Astrocyte of the spinal cord (primary cell): ENCODE measurements around the gene PLXDC2.

Experiments used
- DNase-seq: peaks from one replicate; pipeline ENCODE4 v3.0.0; 2011; ENCODE audit warnings: low read depth, low spot score
- H3K4me3 ChIP-seq: 2 replicates; pipeline ENCODE4 v1.5.1; 2011; ENCODE audit warnings: low read depth, mild to moderate bottlenecking, low read length, moderate library complexity
- in situ Hi-C: cut with HindIII; loops from 2 replicates; pipeline ENCODE4 v1.10.0; 2017; ENCODE audit warnings: low sequenced_read_pairs
- TF ChIP-seq, protein P1 (sequence below): IDR thresholded peaks from 2 replicates; pipeline ENCODE4 v1.5.1; 2012; ENCODE audit warnings: low read depth, mild to moderate bottlenecking, low read length, inconsistent platforms

PLXDC2 gene

DNA sequence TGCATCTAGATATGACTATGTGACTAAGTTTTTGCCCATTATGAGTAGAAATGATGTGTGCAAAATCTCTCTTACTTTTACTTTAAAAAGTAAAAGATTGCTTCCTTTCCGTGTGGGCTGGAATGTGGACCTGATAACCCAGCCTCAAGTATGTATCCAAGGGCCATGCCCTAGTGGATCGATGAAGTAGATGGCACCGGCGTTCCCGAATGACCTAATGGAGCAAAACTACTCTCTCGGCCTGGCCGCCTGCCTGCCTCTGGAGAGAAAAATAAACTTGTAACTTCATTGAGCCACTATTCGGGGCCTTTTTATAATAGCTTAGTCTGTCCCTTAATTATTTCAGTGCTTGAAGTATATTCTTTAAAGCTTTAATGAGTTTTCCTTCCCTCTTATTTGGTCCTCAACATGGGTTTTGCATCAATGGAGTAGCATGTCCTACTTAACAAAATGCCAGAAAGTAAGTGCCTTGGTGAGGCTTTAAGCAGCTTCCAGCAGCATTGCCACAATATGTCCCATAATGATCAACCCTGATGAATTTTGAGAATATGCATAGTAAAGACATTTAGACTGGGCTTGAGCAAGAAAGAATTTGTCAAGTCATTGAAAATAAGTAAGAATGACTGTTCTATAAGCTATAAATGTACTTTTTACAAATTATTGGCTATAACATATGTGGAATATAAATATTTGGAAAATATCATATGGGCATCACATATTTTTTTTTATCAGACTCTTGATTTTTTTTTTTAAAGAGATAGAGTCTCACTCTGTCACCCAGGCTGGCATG is 61.4 kb downstream of the PLXDC2 start:
- TF ChIP-seq, protein P1, sequence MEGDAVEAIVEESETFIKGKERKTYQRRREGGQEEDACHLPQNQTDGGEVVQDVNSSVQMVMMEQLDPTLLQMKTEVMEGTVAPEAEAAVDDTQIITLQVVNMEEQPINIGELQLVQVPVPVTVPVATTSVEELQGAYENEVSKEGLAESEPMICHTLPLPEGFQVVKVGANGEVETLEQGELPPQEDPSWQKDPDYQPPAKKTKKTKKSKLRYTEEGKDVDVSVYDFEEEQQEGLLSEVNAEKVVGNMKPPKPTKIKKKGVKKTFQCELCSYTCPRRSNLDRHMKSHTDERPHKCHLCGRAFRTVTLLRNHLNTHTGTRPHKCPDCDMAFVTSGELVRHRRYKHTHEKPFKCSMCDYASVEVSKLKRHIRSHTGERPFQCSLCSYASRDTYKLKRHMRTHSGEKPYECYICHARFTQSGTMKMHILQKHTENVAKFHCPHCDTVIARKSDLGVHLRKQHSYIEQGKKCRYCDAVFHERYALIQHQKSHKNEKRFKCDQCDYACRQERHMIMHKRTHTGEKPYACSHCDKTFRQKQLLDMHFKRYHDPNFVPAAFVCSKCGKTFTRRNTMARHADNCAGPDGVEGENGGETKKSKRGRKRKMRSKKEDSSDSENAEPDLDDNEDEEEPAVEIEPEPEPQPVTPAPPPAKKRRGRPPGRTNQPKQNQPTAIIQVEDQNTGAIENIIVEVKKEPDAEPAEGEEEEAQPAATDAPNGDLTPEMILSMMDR, result no peak
- in situ Hi-C loops, result no loop called here
- DNase-seq, result no peak
- H3K4me3 ChIP-seq, result no peak overlapping the region

DNA sequence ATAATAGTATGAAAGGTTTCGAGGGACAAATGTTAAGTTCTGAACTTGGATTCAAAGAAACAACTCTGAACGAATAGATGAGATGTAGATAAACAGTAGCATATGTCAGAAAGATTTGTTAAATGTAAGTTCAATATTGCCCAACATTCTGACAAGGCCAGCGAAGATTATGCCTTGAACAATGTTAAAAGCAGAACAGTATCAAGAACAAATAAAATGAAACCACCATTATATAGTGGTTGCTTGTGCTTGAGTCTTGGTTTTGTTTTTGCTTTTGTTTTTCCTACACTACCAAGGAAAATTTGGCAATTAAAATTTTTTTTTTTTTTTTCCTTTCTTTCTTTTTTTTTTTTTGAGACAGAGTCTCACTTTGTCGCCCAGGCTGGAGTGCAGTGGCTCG is 66.4 kb downstream of the PLXDC2 start:
- no peak for DNase-seq
- H3K4me3 ChIP-seq, result no peak overlapping the region
- TF ChIP-seq, protein P1, result no peak
- in situ Hi-C loops, result no loop called here

DNA sequence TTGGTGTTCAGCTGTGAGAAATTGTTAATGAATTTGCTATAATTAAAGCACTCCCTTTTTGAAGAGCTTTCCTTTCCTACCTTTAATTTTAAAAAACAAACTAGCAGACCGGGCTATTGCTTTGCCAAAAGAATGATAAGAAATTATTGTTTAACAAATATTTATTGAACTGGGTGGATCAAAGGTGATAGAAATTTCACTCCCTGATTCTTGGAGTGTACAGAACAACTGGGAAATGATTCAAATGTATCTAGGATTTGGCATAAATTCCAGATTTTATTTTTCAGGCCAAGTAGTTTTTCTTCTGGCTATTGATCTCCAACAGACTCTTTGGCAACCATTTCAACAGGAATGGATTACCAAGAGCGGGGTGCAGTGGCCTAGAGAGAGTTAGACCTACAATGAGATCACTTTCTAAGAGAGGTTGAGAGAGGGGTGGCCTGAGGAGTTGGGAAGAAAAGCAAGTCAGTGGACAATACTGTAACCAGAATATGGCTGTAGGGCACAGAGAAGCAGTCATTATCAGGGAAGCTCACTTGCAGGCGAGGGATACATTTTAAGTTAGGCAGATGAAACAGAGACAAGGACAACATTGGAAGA is 71.9 kb downstream of the PLXDC2 start:
- in situ Hi-C loops, result no loop called here
- TF ChIP-seq, protein P1, result no peak
- H3K4me3 ChIP-seq, result no peak overlapping the region
- DNase-seq, result no peak

DNA sequence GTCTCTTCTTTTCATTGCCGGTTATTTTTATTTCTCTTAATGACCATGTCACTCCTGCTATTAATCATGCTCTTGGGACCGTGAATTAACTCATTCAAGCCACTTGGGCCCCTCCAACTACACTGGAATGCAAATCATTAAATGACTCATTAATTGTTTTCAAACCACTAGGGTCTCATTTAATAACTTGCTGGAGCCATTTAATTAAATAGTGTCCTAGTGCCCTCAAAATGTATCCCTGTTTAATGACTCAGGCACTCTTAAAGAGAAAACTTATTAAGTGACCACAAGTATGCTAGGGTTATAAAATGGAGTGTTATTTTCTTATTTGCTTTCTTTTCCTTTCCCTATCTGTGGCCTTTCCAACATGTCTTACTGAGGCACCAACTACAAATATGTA is 73.0 kb downstream of the PLXDC2 start:
- in situ Hi-C loops, result no loop called here
- DNase-seq, result peak; percentile 22
- TF ChIP-seq, protein P1, result no peak
- no peak overlapping the region for H3K4me3 ChIP-seq

DNA sequence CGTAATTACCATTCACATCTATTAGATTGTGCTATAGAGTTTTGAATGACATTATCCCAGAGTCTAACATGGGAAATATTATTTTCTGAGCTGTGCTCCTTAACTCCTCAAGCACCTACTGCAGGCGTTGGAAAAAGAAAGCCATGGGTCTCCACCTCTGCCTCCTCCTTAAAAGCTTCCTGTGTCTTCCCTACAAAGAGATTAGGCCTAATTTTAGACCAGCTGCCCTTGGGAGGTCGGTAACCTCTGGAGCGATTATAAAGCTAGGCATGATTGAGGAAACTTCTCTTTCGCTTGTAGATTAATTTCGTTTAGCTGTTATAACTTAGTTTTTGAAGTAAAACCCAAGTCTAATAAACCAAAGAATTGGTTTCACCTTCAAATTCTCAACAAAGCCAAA is 75.2 kb downstream of the PLXDC2 start:
- H3K4me3 ChIP-seq, result no peak overlapping the region
- TF ChIP-seq, protein P1, result no peak
- DNase-seq, result no peak
- in situ Hi-C loops, result no loop called here

DNA sequence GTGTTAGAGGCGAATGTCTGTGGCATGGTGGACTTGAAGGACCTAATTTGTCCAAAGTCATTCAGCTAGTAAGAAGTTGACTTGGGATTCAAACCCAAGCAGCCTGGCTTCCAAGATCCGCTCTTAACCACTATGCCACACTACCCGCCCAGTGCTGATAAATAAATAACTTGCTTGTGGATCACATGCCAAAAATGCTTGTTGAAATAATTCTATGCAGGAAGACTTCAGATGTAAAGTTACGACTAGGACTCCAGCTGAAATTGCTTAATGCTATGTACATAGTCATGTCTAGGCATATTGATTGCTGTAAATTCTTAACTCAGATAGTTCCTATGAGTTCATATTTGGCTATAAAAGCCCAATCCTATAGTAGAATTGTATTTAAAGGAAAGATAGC is 76.0 kb downstream of the PLXDC2 start:
- H3K4me3 ChIP-seq, result no peak overlapping the region
- TF ChIP-seq, protein P1, result no peak
- no peak for DNase-seq
- in situ Hi-C loops, result no loop called here
